CD4-positive, alpha-beta T cell treated with Interleukin-15 for 1 hour (primary cell): ENCODE results near the gene CBR3.
A peak's percentile ranks its signal among the peaks of the same experiment; 100 is the strongest.
"Not testable (repeated sequence)": the region's sequence is repeated elsewhere in the genome, so short reads cannot be mapped to it uniquely, and the experiment has no call there.

Source experiments
- DNase-seq: peaks from one replicate; pipeline ENCODE4 v3.0.0-alpha.2; 2020

The CBR3 gene

GRCh38 chr21:36120304-36120888 lies 14.5 kb upstream of the CBR3 start:
- no peak for DNase-seq

- no peak for DNase-seq
These were observed 11.9 kb upstream of the CBR3 start for GRCh38 chr21:36122977-36123376.

DNA sequence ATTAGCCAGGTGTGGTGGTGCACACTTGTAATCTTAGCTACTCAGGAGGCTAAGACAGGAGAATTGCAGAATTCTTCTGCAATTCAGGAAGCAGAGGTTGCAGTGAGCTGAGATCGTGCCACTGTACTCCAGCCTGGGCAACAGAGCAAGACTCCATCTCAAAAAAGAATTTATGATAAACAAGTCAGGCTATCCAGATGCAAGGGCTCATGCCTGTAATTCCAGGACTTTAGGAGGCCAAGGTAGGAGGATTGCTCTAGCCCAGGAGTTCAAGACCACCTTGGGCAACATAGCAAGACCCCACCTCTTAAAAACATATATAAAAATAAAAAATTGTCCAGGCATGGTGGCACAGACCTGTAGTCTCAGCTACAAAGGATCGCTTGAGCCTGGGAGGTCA lies 10.5 kb upstream of the CBR3 start:
- DNase-seq, result no peak

DNA sequence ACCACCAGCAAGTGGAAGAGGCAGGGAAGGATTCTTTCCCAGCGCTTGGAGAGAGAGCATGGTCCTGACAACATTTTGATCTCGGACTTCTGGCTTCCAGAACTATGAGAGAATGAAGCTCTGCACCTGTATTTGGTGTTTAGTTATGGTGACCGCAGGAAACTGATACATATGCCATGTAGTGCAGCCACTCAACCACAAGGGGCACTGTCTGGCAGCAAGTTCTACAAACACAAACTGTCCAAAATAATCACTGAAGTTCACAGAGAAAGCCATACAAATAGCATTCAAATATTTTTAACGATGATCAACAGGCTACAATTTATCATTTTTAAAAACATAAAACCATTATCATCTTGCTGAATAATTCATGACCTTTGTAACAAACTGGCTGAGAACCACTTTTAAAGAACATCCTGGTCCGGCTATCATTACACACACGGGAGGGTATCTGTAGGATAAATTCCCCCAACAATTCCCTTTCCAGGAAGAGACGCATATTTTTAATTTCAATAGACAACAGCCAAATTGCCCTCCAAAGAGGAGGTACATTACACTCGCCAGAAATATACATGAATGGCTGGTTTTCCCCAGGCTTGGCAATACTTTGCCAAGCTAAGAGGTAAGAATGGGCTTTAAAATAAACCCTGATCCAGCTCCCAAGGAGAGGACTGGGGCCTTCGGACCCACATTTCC lies 9.2 kb upstream of the CBR3 start:
- peak; percentile 45 for DNase-seq

GRCh38 chr21:36126208-36126565 lies 8.7 kb upstream of the CBR3 start:
- DNase-seq, result no peak

DNA sequence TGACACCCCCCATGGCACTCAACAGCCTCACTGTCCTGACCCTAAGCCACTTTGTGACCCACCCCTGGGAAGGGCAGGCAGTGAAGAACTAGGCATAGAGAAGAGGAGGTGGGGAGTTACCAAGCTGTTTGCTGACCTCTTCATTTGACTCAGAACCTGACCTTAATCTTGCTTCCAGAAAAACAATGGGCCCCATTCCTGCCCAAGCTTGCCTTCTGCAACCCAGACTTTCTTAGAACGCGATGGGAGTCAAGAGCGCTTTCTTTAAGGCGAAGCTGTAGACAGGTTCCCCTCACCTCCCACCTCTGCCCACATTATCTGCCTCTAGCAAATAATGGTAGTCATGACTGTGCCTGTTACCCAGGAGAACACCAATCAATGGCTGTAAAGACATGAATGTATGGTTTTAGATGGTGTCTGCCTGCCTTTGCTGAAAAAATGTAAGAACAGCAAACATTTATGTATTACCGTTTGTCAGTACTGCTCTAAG lies 8.2 kb upstream of the CBR3 start:
- DNase-seq, result no peak

DNA sequence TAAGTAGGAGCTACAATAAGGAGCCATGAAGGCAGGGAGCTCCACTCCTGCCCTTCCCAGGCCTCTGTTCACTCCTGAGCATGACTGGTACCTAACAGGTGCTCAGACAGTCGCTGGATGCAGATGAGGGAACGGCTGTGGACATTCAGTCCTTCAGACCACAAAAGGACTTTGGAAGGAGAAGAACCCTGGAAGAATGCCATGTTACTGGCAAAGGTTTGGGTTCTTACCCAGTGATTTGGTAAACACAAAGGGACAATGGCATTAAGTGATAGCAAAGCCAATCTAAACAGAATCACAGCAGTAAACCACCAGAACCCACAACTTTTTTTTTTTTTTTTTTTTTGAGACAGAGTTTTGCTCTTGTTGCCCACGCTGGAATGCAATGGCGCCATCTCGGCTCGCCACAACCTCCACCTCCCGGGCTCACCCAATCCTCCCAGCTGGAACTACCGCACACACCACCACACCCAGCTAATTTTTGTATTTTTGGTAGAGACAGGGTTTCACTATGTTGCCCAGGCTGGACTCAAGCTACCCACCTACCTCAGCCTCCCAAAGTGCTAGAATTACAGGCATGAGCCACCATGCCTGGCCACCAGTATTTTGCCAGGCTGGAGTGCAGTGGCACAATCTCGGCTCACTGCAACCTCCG lies 7.5 kb upstream of the CBR3 start:
- no peak for DNase-seq

GRCh38 chr21:36127977-36128376 lies 6.9 kb upstream of the CBR3 start:
- DNase-seq, result no peak

DNA sequence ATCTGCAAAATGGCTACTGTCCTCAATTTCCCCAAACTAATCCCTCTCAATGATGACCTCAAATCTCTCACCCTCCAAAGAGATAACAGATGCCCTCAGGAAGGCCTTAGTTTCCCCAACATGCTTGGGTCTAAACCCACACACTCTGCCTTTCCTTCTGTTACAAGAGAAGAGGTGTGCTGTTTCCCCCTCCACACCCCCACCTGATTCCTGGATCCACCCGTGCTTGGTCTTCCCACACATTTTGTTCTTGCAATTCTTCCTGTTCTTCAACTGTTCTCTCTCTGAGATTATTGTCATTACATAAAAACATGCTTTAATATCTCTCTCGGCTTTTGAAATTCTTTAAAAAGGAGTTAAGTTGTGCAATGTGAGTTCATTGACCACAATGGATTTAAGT lies 5.7 kb upstream of the CBR3 start:
- no peak for DNase-seq

DNA sequence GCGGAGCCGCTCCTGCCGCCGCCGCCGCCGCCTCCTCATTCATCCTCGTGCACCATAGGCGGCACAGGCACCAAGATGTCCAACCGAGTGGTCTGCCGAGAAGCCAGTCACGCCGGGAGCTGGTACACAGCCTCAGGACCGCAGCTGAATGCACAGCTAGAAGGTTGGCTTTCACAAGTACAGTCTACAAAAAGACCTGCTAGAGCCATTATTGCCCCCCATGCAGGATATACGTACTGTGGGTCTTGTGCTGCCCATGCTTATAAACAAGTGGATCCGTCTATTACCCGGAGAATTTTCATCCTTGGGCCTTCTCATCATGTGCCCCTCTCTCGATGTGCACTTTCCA lies 4.5 kb upstream of the CBR3 start:
- not testable (repeated sequence) for DNase-seq

GRCh38 chr21:36130839-36131238 lies 4.0 kb upstream of the CBR3 start:
- DNase-seq, result not testable (repeated sequence)

DNA sequence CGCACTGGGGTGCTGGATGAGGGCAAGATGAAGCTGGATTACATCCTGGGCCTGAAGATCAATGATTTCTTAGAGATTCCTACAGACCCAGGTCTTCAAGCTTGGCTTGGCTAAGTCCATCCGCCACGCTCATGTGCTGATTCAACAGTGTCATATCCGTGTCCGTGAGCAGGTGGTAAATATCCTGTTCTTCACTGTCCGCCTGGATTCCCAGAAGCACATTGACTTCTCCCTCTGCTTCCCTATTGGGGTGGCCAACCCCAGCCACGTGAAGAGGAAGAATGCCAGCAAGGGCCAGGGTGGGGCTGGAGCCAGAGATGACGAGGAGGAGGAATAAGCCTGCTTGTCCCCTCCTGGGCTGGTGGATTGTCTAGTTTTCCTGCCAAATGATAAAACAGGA lies 2.2 kb upstream of the CBR3 start:
- DNase-seq, result no peak

- peak; percentile 34 for DNase-seq
These were observed 668 bp downstream of the CBR3 start for GRCh38 chr21:36135391-36136102.

GRCh38 chr21:36139791-36140190 lies 4.9 kb downstream of the CBR3 start:
- not testable (repeated sequence) for DNase-seq

GRCh38 chr21:36141513-36141925 lies 6.6 kb downstream of the CBR3 start:
- DNase-seq, result peak; percentile 91

DNA sequence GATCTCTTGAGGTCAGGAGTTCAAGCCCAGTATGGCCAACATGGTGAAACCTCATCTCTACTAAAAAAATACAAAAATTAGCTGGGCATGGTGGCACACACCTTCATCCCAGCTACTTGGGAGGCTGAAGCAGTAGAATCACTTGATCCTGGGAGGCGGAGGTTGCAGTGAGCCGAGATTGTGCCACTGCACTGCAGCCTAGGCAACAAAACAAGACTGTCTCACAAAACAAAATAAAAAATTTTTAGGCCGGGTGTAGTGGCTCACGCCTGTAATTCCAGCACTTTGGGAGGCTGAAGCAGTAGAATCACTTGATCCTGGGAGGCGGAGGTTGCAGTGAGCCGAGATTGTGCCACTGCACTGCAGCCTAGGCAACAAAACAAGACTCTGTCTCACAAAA lies 9.4 kb downstream of the CBR3 start:
- not testable (repeated sequence) for DNase-seq

- no peak for DNase-seq
These were observed 10.4 kb downstream of the CBR3 start for GRCh38 chr21:36145259-36145658.

- DNase-seq, result no peak
These were observed 13.0 kb downstream of the CBR3 start for GRCh38 chr21:36147911-36148310.

GRCh38 chr21:36148886-36149285 lies 14.0 kb downstream of the CBR3 start:
- no peak for DNase-seq

DNA sequence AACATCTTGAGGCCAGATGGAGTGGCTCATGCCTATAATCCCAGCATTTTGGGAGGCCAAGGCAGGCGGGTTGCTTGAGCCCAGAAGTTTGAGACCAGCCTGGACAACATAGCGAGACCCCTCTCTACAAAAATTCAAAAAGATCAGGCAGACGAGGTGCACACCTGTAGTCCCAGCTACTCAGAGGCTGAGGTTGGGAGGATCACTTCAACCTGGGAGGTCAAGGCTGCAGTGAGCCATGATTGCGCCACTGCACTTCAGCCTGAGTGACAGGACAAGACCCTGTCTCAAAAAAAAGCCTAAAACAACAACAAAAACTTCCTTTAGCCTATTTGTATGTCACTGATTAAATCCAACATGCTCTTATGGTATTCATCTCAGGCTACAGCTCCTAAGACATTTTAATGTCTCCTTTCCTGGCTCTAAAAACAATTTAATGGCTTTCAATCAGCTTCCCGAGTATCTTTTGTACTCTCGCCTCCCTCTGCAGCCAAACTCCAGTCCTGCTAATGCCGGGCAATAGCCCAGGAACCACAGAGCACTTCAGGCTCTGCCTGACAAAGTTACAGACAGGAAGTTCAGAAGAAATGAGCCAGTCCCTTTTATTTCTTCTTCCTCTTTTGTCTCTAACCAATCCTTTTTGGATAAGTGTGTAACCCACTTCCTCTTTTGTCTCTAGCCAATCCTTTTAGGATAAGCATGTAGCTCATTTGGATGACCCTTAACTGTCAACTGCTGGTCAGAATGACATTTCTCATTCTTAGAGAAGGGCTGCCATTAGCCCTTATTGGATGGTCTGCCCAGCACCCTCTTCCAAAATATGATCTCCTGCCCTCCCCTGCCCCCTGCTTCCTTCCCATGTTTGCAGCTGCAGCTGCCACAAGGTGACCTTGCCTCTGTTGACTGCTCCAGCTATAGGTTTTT lies 15.2 kb downstream of the CBR3 start:
- no peak for DNase-seq

- no peak for DNase-seq
These were observed 20.9 kb downstream of the CBR3 start for GRCh38 chr21:36155603-36156338.

GRCh38 chr21:36156339-36156814 lies 21.5 kb downstream of the CBR3 start:
- peak; percentile 99 for DNase-seq
